HFFc6 (cell line): ENCODE data around the gene MSI2. TPM values are rescaled to one million over a fixed set of nuclear protein-coding genes. Genes with fewer than 3 reads are reported as not detected.

Source experiments
- DNase-seq: peaks from one replicate; pipeline ENCODE4 v3.0.0-alpha.2; 2018
- H3K27ac Mint-ChIP-seq: 2 replicates; pipeline ENCODE4 v1.8.0; 2020; ENCODE audit warnings: mild to moderate bottlenecking, mixed read lengths
- H3K27me3 Mint-ChIP-seq: 2 replicates; pipeline ENCODE4 v1.8.0; 2021; ENCODE audit warnings: mild to moderate bottlenecking, moderate library complexity, mixed read lengths; ENCODE audit not compliant: insufficient read depth
- H3K36me3 Mint-ChIP-seq: 2 replicates; pipeline ENCODE4 v1.8.0; 2021; ENCODE audit warnings: low read depth, mixed read lengths
- H3K4me1 Mint-ChIP-seq: 2 replicates; pipeline ENCODE4 v1.8.0; 2020; ENCODE audit warnings: low read depth, mixed read lengths
- H3K4me3 Mint-ChIP-seq: 2 replicates; pipeline ENCODE4 v1.8.0; 2020; ENCODE audit warnings: mild to moderate bottlenecking, moderate library complexity, mixed read lengths
- H3K9me3 Mint-ChIP-seq: 2 replicates; pipeline ENCODE4 v1.8.0; 2020; ENCODE audit warnings: mild to moderate bottlenecking, mixed read lengths
- total RNA-seq, 6 experiments: library from RNA; stranded (reverse); fragmentation: NEBNext Ultra II Directional; extraction: Animal tissue kit (Norgen Biotek cat#: 25700); gene quantifications; 2 replicates in 1 of 6; 3 replicates in 5 of 6; pipeline ENCODE4 v1.2.3, GENCODE V29; 2021
- TF ChIP-seq, protein P1 (sequence below): fragments of 200-600 bp; sonication (generic); IDR thresholded peaks from 2 replicates; pipeline ENCODE4 v1.5.0; 2021; ENCODE audit warnings: antibody characterized with exemption, mild to moderate bottlenecking

The MSI2 gene
- total RNA-seq, 6 experiments from 2014 or later = 53.5 to 71.7 (median 55.0) TPM

DNA sequence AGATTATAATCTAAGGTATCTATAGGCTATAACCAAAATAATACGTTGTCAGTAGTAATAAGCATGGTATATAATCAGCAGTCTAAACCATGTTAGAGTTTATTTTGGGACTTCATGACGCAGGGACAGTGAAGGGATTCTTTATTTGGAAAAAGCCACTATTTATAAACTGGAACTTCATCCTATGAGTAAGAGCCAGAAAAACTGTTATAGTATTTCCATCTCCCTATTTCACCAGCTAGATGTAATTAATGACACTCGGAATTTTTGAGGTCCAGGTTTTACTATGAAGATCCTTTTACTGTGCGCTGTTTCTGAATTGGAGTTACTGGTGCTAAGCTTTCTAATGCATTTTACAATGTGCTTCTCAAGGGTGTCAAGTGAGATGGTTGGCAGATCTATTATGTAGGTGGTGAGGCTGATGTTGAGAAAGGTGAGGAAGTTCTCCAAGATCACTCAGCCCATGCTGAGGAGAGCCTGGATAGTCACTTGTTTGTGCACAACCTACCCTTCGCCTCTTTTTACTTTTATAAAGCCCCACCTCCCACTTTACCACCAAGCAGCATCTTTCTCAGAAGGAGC lies 149.3 kb downstream of the MSI2 start:
- H3K9me3 Mint-ChIP-seq = no peaks in the 10 kb centered on the region
- TF ChIP-seq, protein P1, sequence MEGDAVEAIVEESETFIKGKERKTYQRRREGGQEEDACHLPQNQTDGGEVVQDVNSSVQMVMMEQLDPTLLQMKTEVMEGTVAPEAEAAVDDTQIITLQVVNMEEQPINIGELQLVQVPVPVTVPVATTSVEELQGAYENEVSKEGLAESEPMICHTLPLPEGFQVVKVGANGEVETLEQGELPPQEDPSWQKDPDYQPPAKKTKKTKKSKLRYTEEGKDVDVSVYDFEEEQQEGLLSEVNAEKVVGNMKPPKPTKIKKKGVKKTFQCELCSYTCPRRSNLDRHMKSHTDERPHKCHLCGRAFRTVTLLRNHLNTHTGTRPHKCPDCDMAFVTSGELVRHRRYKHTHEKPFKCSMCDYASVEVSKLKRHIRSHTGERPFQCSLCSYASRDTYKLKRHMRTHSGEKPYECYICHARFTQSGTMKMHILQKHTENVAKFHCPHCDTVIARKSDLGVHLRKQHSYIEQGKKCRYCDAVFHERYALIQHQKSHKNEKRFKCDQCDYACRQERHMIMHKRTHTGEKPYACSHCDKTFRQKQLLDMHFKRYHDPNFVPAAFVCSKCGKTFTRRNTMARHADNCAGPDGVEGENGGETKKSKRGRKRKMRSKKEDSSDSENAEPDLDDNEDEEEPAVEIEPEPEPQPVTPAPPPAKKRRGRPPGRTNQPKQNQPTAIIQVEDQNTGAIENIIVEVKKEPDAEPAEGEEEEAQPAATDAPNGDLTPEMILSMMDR = no peak
- H3K36me3 Mint-ChIP-seq = no peaks in the 10 kb centered on the region; the same call in 1 of the 2 replicates
- peaks cover 42% of the 10 kb centered on the region for H3K4me1 Mint-ChIP-seq
- no peaks in the 10 kb centered on the region; the same call in 1 of the 2 replicates for H3K27me3 Mint-ChIP-seq
- DNase-seq = peak; percentile 8
- no peak overlapping the region for H3K4me3 Mint-ChIP-seq
- peak overlapping the region; percentile 18; the same call in 1 of the 2 replicates for H3K27ac Mint-ChIP-seq

DNA sequence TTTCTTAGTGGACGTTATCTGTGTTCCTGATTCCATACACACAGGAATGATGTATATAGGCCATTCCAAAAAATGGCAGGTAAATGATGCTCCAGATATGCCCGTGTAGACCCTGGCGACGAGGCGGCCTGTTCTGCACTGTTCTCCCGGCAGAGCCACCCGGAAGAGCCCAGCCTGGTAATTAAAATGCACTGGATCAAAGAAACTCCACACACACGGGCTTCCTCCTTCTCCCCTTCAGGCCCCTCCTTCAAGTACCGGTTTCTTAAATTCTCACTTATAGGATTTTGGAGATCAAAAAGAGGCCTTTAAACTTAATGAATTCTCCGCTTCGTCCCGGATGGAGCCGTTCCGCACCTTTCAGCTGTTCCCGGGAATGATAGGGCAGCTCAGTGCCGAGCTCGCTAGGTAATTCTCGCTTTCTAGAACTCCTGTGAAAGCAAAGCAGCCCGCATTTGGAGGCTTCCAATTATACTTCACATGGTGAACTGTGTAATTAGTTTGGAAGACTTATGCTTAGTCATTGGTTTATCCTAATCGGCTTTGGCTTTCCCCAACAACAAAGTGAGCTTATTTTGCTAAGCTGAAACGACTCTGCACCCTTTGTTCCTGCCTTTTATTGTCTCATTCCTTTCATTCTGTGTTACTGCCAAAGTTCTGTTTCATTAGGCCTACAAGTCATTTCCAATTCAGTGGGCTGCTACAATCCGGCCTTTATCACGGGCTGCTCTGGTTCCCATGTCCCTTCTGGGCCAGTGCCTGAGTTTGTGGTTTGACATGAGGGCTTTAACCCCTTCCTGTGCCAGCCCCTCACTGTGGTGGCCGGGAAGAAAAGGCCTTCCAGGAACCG lies 150.0 kb downstream of the MSI2 start:
- TF ChIP-seq, protein P1 = no peak
- no peaks in the 10 kb centered on the region; the same call in 1 of the 2 replicates for H3K27me3 Mint-ChIP-seq
- peaks cover 35% of the 10 kb centered on the region for H3K4me1 Mint-ChIP-seq
- no peaks in the 10 kb centered on the region; the same call in 1 of the 2 replicates for H3K36me3 Mint-ChIP-seq
- H3K9me3 Mint-ChIP-seq = no peaks in the 10 kb centered on the region
- peak overlapping the region; percentile 50; the same call in 1 of the 2 replicates for H3K4me3 Mint-ChIP-seq
- DNase-seq = peak; percentile 67
- peak overlapping the region; percentile 78 for H3K27ac Mint-ChIP-seq

DNA sequence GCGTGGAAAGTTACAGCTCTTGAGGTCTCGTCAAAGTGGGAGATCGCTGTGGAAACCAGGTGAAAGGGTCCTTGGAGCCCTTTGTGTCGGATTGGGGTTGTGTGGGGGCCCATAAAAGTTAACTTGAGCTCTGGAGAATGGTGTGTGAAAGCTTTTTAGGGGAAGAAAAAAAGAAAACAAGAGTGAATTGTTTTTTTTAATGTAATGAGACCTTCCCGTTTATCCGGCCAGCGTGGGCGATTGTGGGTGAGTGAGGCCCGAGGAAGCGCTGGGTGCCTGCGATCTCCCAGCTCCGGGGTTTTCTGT lies 150.6 kb downstream of the MSI2 start:
- H3K4me1 Mint-ChIP-seq = peaks cover 30% of the 10 kb centered on the region

DNA sequence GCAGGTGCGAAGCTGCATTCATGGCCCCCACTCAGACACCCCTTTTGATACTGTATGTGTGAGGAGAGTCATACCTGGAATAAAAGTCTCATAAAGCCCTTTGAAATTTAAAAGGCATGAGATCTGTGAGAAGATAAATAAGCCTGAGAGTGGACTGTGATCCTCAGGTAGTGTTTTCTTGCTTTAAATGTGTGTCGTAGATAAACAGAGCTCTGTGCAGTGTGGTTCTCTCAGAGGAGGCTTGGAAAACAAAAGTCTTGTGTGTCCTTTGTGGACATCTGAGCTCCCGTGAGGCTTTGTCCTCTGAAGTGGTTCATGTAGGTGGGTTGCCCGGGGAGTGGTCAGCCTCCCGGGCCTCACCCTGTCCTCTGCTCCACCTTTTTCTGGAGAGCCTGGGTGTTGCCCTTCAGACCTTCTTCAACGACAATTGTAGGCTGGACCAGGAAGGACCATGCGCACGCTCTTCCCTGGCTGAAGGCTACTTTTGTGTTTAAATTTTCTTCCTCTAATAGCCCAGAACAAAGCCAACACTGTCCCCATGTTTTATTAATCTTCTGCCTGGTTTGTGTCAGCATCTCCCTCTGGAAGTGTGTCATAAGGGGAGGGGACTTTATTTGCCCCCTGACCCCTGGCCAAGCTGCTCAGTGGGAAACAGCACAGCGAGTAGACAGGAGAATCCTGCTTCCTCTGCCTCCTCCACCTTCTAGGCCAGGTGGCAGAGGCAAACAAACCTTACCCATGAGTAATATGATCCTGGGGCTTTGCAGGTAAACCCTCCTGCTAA lies 151.2 kb downstream of the MSI2 start:
- H3K9me3 Mint-ChIP-seq = no peaks in the 10 kb centered on the region
- H3K4me3 Mint-ChIP-seq = 0 out of 2 replicates have a peak overlapping the region, but pooled peaks have one; percentile 48
- no peaks in the 10 kb centered on the region; the same call in 1 of the 2 replicates for H3K27me3 Mint-ChIP-seq
- DNase-seq = no peak
- peaks cover 30% of the 10 kb centered on the region for H3K4me1 Mint-ChIP-seq
- TF ChIP-seq, protein P1 = no peak
- H3K27ac Mint-ChIP-seq = peak overlapping the region; percentile 78
- no peaks in the 10 kb centered on the region; the same call in 1 of the 2 replicates for H3K36me3 Mint-ChIP-seq

More for the DNA sequence above, 150.6 kb downstream of the MSI2 start:
- DNase-seq = no peak
- Mint-ChIP-seq H3K4me3 (0 out of 2 replicates have a peak overlapping the region, but pooled peaks have one; percentile 48), H3K27ac (peak overlapping the region; percentile 78), H3K27me3 (no peaks in the 10 kb centered on the region; the same call in 1 of the 2 replicates), H3K36me3 (no peaks in the 10 kb centered on the region; the same call in 1 of the 2 replicates), H3K9me3 (no peaks in the 10 kb centered on the region)
- TF ChIP-seq, protein P1 = no peak

DNA sequence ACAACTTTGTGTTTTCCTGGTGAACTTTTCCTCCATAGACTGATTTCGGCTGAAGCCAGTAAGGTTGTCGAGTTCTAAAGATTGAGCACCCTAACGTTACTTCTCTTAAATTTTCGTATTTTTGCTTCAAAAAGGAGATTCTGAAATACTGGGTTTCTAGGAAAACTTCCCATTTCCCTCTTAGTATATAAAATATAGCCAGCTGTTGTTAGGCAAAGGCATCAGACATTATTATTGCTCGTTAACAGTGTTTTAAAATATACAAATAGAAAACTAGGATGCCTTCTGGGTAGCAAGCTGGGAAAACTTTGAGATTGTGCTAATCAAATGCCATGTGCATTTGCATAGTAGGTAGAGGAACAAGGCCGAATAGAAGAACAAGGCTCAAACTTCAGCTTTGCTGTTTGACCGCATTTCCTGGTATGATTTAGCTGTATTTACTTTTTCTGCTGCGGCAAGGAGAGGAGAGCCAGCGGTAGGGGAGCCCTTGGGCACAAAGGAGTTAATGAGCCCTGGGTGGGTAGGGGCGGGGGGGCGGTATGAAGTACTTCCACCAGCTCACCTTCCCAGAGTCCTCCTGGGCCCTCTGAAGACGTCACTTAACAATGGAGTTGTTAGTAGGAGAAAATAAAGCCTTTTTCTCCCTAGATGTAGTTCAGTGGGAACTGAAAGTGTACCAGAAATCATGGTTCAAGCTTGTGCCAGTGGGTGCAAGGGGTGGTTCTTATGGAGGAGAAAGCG lies 151.9 kb downstream of the MSI2 start:
- DNase-seq = no peak
- Mint-ChIP-seq H3K27ac (no peak overlapping the region), H3K4me3 (no peak overlapping the region), H3K9me3 (no peaks in the 10 kb centered on the region), H3K27me3 (no peaks in the 10 kb centered on the region; the same call in 1 of the 2 replicates), H3K4me1 (peaks cover 30% of the 10 kb centered on the region), H3K36me3 (no peaks in the 10 kb centered on the region; the same call in 1 of the 2 replicates)
- TF ChIP-seq, protein P1 = no peak
